GM18907 (cell line): Measurements from ENCODE around the gene TMEM51.
"Not testable (repeated sequence)": the region's sequence is repeated elsewhere in the genome, so short reads cannot be mapped to it uniquely, and the experiment has no call there.

Experiments used
- ATAC-seq: cut with Tn5 transposase; IDR thresholded peaks from one replicate; pipeline ENCODE4 v1.9.1; 2021; ENCODE audit warnings: mild to moderate bottlenecking, moderate library complexity; ENCODE audit not compliant: unreplicated experiment

TMEM51 gene

GRCh38 chr1:15175324-15176094 lies 22.0 kb downstream of the TMEM51 start:
- ATAC-seq, result not testable (repeated sequence)

GRCh38 chr1:15176120-15176519 lies 22.6 kb downstream of the TMEM51 start:
- no peak for ATAC-seq

- ATAC-seq, result no peak
Measured at GRCh38 chr1:15176898-15177665, 23.5 kb downstream of the TMEM51 start.

DNA sequence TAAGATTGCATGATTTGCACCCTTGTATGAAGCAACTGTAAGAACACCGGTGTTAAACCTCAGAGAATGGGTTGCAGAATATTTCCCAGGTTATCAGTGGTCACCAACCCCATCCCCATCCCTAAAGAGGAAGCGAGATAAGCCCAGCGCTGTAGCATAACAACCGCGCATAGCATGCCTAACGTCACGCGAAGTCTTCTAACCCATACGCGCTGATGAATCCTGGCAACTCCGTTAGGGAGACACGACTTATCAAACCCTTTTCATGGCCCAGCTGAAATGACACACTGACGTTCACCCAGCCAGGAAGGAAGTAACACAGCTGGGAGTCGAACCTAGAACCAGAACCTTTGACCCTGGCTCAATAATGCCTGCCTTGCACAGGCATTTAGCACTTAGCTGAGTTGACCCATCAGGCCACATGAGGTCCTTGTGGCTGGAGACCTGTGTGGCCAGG lies 24.2 kb downstream of the TMEM51 start:
- ATAC-seq, result no peak

DNA sequence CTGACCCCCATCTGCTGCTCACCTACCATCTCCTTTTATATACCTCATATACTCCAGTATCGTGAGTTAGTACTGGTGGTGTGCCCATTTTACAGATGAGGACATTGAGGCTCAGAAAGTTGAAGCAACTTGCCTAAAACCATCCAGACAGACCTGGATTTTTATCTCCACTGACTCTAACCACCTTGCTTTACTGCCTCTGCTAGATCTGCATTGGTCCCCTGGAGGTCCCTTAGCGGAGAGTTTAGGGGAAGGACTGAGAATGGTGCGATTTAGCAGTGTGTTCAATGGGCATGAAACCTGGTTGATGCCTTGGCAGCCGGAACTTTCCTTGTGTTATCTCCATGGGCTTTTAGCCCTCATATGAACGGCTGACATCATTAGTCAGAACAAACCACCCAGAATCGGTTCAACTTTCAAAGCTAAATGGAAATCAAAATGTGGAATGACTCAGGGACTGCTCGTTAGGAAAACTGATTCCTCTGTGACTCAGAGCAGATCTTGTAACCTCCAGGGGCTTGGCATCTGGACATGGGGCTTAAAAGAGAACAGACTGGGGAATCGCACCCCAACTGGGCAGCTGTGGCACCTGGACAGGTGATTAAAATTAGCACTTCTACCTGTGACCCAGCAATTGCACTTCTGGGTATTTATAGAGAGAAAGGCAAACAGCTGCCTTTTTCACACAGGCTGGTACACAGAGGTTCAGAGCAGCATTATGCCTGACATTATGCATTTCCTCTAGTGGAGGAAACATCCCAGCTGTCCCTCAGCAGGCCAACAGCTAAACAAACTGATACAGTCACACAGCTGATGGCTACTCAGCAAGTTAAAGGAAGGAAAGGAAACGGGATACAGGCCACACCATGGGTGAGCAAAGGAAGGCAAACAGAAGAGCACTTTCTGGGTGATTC lies 25.3 kb downstream of the TMEM51 start:
- ATAC-seq, result no peak

- ATAC-seq, result no peak
Measured at GRCh38 chr1:15179485-15179883, 25.9 kb downstream of the TMEM51 start.

- ATAC-seq, result no peak
Measured at GRCh38 chr1:15180189-15180588, 26.6 kb downstream of the TMEM51 start.

GRCh38 chr1:15180945-15181523 lies 27.5 kb downstream of the TMEM51 start:
- ATAC-seq, result no peak

- no peak for ATAC-seq
Measured at GRCh38 chr1:15181564-15181963, 28.0 kb downstream of the TMEM51 start.

DNA sequence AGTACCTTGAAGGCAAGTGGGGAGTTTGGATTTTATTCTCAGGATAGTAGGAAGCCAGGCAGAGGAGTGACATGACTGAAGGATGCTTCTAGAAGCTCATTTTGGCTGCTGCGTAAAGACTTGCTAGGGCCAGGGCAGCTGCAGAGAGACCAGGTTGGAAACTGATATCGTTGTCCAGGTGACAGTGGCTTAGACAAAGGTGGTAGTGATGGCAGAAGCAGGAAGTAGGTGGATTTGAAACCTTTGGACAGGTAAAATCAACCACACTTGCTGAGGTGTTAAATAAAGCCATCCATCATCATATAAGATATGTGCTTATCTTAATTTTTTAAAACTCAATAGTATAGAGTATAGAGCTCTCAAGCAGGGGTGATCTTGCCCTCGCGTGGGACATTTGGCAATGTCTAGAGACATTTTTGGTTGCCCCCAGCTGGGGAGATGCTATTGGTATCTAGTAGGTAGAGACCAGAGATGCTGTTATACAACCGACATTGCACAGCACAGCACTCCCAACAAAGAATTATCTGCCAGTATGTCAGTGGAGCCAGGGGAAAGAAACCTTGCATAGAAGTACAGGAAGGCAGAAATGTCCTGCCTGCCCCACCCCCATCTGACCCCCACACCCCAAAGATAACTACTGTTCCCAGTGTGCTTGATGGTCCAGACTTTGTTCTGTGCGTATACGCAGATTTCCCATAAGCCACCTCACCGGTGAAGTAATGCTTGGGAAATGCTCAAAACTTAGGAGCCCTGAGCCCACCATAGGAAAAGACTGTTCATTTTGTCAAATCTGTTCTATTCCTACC lies 31.1 kb downstream of the TMEM51 start:
- no peak for ATAC-seq

DNA sequence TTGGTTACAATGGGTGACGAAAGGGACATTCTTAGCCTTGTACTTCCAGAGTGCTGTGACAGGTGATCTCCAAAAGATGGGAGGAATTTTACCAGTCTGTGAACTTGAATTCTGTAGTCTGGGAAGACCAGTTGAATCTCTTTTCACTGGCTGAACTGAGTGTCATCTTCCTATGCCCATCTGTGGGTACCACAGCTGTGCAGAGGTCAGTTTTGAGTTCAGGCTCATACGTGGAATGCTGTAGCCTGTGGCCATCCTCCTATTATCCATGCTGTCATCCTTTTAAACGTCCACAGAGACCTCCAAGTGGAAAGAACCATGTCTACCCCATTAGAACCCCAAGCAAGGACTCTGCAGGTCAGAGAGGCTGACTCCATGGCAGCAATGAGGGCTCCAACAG lies 32.1 kb downstream of the TMEM51 start:
- ATAC-seq, result no peak

DNA sequence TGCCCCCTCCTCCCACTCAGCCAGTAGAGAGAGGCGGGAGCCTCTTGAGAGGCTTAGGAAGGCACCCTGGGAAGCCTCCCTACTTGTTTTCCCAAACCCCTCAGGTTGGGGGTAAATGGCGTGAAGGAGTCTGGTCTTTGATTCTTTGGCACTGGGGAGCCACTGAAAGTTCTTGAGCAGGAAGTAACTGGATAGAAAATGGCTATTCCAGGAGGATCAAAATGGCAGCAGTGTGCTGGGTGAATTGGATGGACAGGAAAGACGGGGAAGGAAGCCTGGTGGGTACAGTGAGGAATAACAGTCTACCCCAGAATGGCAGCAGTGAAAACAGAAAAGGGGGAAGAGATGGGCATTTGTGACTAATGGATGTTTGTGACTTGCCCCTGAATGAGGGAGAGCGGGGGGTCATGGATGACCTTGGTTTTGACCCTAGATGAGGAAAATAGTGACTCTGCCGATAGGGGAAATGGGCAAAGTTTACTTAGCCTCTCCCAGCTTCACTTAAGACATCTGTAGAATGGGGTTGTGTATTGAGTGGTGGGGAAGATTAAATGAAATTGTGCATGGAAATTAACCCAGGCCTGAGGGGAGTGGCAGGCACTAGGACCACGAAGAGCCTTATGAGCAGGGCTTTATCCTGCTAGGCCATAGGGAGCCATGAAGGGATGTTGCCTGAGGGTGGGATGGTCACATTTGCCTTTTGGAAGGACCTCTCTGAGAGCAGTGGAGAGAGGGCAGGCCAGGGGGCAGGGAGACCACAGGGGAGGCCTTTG lies 32.7 kb downstream of the TMEM51 start:
- ATAC-seq, result no peak

DNA sequence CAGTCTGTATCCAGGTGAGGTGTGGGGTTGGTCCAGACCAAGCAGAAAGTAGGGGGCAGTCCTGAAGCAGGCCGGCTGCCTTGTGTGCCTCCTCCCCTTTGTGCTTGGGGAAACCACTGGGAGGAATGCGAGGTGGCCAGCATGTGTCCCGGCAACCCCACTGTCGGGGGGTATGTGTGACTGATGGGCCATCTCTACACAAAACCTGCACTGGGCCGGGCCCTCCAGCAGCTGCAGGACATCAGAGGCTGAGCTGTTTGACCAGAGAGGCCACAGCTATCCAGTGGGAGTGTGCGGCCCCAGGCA lies 33.3 kb downstream of the TMEM51 start:
- no peak for ATAC-seq

- no peak for ATAC-seq
Measured at GRCh38 chr1:15187175-15188129, 33.9 kb downstream of the TMEM51 start.

- ATAC-seq, result no peak
Measured at GRCh38 chr1:15188130-15188524, 34.6 kb downstream of the TMEM51 start.

GRCh38 chr1:15188678-15189077 lies 35.1 kb downstream of the TMEM51 start:
- no peak for ATAC-seq

GRCh38 chr1:15189692-15190370 lies 36.3 kb downstream of the TMEM51 start:
- ATAC-seq, result no peak

DNA sequence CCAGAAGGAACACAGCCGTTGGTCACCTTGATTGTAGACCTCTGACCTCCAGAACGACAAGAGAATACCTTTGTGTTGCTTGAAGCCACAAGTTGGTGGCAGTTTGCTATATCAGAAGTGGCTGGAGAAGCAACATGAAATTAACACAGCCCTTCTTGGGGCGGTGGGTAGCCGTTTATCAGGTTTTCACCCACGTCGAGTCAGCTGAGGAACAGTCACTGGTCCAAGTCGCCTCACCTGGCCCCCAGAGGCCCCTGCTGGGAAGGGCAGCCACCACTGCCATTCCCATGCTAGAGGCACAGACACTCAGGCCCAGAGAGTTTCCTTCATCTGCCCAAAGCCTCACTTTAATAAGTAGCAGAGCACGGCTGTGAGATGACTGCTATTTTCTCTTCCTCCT lies 37.7 kb downstream of the TMEM51 start:
- no peak for ATAC-seq
